ENCODE results near the gene NLRP7. TPM values are rescaled to one million over a fixed set of nuclear protein-coding genes. Genes with fewer than 3 reads are reported as not detected.
A peak's percentile ranks its signal among the peaks of the same experiment; 100 is the strongest.
"Not testable (repeated sequence)": the region's sequence is repeated elsewhere in the genome, so short reads cannot be mapped to it uniquely, and the experiment has no call there.

Gene NLRP7
- total RNA-seq, 2 donors from 2014 or later = not detected

DNA sequence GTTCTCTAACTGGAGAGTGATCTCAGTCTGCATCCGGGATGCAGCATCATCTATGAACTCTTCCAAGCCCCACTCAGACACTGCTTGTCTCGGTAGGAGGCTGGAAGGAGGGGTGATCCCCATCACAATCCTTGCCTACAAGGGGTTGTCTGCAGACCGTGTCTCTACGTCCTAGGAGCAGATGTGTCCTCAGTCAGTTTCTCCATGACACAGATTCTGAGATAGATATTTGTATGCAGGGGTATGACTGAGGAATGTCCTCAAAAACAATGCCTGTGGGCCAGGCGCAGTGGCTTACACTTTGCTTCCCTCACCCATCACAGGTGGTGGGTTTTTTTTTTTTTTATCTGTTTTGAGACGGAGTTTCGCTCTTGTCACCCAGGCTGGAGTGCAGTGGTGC is 40.5 kb downstream of the NLRP7 start:
- peaks cover 11% of the 10 kb centered on the region for H3K27me3 Mint-ChIP-seq (ENCODE audit: low read depth)
- H3K36me3 Mint-ChIP-seq (ENCODE audit: insufficient read depth in 2 of 2) = peaks cover 0 to 2% of the 10 kb centered on the region in 2 donors
- H3K27ac Mint-ChIP-seq = no peak overlapping the region
- no peaks in the 10 kb centered on the region for H3K4me1 Mint-ChIP-seq (ENCODE audit: low read depth)
- ATAC-seq (replicated peaks in 1 of 2) = peak in 1 of 2 donors; percentile 16
- peaks cover 0 to 2% of the 10 kb centered on the region in 2 donors for H3K9me3 Mint-ChIP-seq
- peak overlapping the region in 1 of 2 donors; percentile 10 for H3K4me3 Mint-ChIP-seq
- DNase-seq = no peak

DNA sequence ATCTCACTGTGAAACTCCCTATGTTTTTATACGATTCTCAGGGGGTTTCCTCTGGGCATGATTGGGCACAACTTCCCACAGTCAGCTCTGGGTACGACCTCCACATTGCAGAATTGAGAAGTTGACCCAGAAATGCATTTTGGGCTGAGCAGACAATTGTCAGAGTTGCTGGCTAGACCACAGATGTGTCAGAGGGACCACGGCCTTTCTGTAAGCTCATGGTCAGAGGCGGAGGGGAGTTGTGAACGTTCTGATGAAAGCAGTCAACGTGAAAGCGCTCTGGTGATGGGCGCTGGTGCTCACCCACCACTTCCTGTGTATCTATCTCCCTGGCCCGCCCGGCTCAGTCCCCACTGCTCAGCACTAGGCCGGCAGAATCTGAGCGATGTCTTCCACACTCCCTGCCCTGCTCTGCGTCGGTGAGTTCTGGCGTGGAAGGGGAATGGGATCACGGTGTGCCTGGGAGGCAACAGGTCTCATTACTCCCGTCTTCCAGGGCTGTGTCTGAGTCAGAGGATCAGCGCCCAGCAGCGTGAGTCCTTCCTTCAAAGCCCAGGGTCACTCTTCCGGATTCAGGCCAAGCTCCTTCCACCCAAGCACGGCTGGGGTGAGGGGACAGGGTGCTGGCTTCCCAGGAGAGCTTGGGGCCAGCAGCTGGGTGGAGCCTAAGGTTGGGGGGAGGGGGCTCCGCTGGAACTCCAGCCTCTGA is 41.4 kb downstream of the NLRP7 start, which contains the start of gene NCR1:
Gene NCR1 (plus strand): TSS at position 346 of the 709 bp plus-strand sequence. CDS start 40 bp downstream, at position 386.
- H3K4me1 Mint-ChIP-seq (ENCODE audit: low read depth) = no peaks in the 10 kb centered on the region
- peaks cover 11% of the 10 kb centered on the region for H3K27me3 Mint-ChIP-seq (ENCODE audit: low read depth)
- H3K36me3 Mint-ChIP-seq (ENCODE audit: insufficient read depth in 2 of 2) = no peaks in the 10 kb centered on the region
- H3K4me3 Mint-ChIP-seq = peak within 1 kb of the TSS; percentile 12 to 50
- peak; percentile 23 to 28 for DNase-seq
- H3K9me3 Mint-ChIP-seq = peaks cover 0 to 2% of the 10 kb centered on the region in 2 donors
- peak; percentile 58 to 91 for ATAC-seq (replicated peaks in 1 of 2)
- no peak within 1 kb of the TSS for H3K27ac Mint-ChIP-seq

GRCh38 chr19:54905421-54905802 is 41.9 kb downstream of the NLRP7 start:
- Mint-ChIP-seq H3K4me3 (peak overlapping the region; percentile 12 to 50), H3K9me3 (no peaks in the 10 kb centered on the region), H3K36me3 (ENCODE audit: insufficient read depth in 2 of 2) (no peaks in the 10 kb centered on the region), H3K27ac (no peak overlapping the region), H3K4me1 (ENCODE audit: low read depth) (no peaks in the 10 kb centered on the region), H3K27me3 (ENCODE audit: low read depth) (peaks cover 7% of the 10 kb centered on the region)
- ATAC-seq (replicated peaks in 1 of 2) (no peak), DNase-seq (no peak)

GRCh38 chr19:54904261-54904660 is 43.1 kb downstream of the NLRP7 start:
- not testable (repeated sequence) for H3K4me3 Mint-ChIP-seq; H3K9me3 Mint-ChIP-seq; DNase-seq; ATAC-seq (replicated peaks in 1 of 2); H3K36me3 Mint-ChIP-seq (ENCODE audit: insufficient read depth in 2 of 2); H3K4me1 Mint-ChIP-seq (ENCODE audit: low read depth); H3K27ac Mint-ChIP-seq; H3K27me3 Mint-ChIP-seq (ENCODE audit: low read depth)

GRCh38 chr19:54903303-54903702 is 44.0 kb downstream of the NLRP7 start:
- Mint-ChIP-seq H3K4me3 (no peak overlapping the region), H3K9me3 (no peaks in the 10 kb centered on the region), H3K27ac (no peak overlapping the region), H3K4me1 (ENCODE audit: low read depth) (no peaks in the 10 kb centered on the region), H3K27me3 (ENCODE audit: low read depth) (peaks cover 7% of the 10 kb centered on the region), H3K36me3 (ENCODE audit: insufficient read depth in 2 of 2) (no peaks in the 10 kb centered on the region)
- DNase-seq (no peak), ATAC-seq (replicated peaks in 1 of 2) (no peak)

DNA sequence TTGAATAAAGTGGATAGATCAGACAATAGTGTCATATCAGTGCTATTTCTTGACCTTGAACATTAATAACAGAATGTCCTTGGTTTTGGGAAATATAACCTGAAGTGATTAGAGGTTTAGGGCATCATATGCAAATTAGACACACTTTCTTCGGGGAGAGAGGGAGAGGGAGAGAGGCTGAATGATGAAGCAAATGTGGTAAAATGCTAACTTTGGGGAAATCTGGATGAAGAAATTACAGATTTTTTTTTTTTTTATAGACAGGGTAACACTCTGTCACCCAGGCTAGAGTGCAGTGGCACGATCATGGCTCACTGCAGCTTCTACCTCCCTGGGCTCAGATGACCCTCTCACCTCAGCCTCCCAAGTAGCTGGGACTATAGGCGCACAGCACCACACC is 45.3 kb downstream of the NLRP7 start:
- no peaks in the 10 kb centered on the region for H3K9me3 Mint-ChIP-seq
- H3K4me3 Mint-ChIP-seq = no peak overlapping the region
- DNase-seq (no peak), ATAC-seq (replicated peaks in 1 of 2) (no peak)
- H3K36me3 Mint-ChIP-seq (ENCODE audit: insufficient read depth in 2 of 2) = no peaks in the 10 kb centered on the region
- H3K27ac Mint-ChIP-seq = no peak overlapping the region
- H3K27me3 Mint-ChIP-seq (ENCODE audit: low read depth) = peaks cover 12% of the 10 kb centered on the region
- no peaks in the 10 kb centered on the region for H3K4me1 Mint-ChIP-seq (ENCODE audit: low read depth)

DNA sequence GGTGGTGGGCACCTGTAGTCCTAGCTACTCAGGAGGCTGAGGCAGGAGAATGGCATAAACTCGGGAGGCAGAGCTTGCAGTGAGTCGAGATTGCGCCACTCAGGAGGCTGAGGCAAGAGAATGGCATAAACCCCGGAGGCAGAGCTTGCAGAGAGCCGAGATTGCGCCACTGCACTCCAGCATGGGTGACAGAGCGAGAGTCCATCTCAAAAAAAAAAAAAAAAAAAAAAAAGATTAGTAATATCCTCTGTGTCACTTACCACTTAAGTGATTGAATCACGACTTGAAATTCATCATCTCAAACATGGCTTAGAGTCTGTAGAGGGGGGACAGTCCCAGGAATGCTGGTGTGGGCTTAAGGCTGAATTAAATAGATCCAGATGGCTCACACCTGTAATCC is 46.2 kb downstream of the NLRP7 start:
- peaks cover 21% of the 10 kb centered on the region for H3K27me3 Mint-ChIP-seq (ENCODE audit: low read depth)
- not testable (repeated sequence) for H3K9me3 Mint-ChIP-seq; ATAC-seq (replicated peaks in 1 of 2); H3K27ac Mint-ChIP-seq; H3K36me3 Mint-ChIP-seq (ENCODE audit: insufficient read depth in 2 of 2); DNase-seq; H3K4me3 Mint-ChIP-seq; H3K4me1 Mint-ChIP-seq (ENCODE audit: low read depth)

DNA sequence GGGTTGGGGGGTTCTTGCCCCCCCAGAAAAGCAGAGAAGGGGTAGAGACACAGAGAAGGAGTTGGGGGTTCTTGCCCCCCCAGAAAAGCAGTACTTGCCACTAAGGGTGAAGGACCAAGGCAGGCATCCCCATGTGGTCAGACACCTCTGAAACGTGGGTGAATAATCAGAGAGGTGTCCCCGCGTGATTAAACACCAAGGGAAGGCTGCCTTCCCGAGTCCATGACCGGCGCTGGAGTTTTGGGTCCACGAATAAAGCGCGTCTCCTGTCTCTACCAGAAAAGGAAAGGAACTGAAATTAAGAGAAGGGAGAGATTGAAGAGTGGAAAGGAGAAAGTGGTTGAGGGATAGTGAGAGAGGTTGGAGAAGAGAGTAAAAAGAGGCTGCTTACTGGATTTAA is 47.7 kb downstream of the NLRP7 start:
- H3K4me1 Mint-ChIP-seq (ENCODE audit: low read depth); H3K4me3 Mint-ChIP-seq; H3K36me3 Mint-ChIP-seq (ENCODE audit: insufficient read depth in 2 of 2); DNase-seq; H3K9me3 Mint-ChIP-seq; ATAC-seq (replicated peaks in 1 of 2); H3K27ac Mint-ChIP-seq: not testable (repeated sequence)
- H3K27me3 Mint-ChIP-seq (ENCODE audit: low read depth) = peaks cover 20% of the 10 kb centered on the region

DNA sequence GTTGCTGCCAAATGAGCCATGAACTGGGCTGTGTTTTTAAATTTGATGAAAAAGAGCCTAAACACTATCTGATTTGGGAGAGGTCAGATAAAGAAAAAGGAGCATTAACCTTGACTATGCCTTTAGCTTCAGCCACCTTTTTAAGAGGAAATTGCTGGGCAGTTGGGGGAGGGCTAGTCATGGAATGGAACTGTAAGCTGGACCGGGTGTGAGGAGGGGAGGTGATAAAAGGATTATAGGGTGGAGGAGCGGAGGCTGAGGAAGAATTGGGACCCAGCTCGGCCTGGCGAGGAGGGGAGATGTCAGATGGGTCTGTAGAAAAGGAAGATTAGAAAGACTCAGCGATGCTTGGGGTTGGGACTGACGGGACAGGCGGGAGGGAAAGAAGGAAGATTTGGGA is 48.6 kb downstream of the NLRP7 start:
- ATAC-seq (replicated peaks in 1 of 2); H3K36me3 Mint-ChIP-seq (ENCODE audit: insufficient read depth in 2 of 2); DNase-seq; H3K9me3 Mint-ChIP-seq; H3K4me3 Mint-ChIP-seq; H3K4me1 Mint-ChIP-seq (ENCODE audit: low read depth); H3K27ac Mint-ChIP-seq: not testable (repeated sequence)
- peaks cover 20% of the 10 kb centered on the region for H3K27me3 Mint-ChIP-seq (ENCODE audit: low read depth)

DNA sequence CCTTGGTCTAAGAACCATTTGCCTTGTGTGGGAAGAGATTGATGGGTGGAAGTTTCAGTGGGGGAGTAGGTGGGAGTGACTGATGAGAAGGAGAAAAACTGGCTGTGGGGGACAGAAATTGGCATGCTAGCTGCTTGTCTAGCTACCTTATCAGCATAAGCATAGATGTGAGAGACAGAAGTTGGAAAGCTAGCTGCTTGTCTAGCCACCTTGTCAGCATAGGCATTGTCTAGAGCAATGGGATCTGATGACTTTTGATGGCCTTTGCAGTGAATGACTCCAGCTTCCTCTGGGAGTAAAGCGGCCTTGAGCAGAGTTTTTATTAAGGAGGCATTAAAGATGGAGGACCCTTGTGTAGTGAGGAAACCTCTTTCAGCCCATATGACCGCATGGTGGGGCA is 51.3 kb downstream of the NLRP7 start:
- H3K9me3 Mint-ChIP-seq = no peaks in the 10 kb centered on the region
- H3K27ac Mint-ChIP-seq = no peak overlapping the region
- no peak overlapping the region for H3K4me3 Mint-ChIP-seq
- no peaks in the 10 kb centered on the region for H3K4me1 Mint-ChIP-seq (ENCODE audit: low read depth)
- no peaks in the 10 kb centered on the region for H3K36me3 Mint-ChIP-seq (ENCODE audit: insufficient read depth in 2 of 2)
- no peak for DNase-seq
- ATAC-seq (replicated peaks in 1 of 2) = no peak
- H3K27me3 Mint-ChIP-seq (ENCODE audit: low read depth) = peaks cover 20% of the 10 kb centered on the region

DNA sequence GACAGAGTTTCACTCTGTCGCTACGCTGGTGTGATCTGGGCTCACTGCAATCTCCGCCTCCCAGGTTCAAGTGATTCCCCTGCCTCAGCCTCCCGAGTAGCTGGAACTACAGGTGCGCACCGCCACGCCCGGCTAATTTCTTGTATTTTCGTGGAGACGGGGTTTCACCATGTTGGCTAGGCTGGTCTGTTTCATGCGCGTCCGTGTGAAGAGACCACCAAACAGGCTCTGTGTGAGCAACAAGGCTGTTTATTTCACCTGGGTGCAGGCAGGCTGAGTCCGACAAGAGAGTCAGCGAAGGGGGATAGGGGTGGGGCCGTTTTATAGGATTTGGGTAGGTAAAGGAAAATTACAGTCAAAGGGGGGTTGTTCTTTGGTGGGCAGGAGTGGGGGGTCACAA is 53.2 kb downstream of the NLRP7 start:
- H3K27me3 Mint-ChIP-seq (ENCODE audit: low read depth) = peaks cover 20% of the 10 kb centered on the region
- not testable (repeated sequence) for H3K4me3 Mint-ChIP-seq; H3K9me3 Mint-ChIP-seq; H3K27ac Mint-ChIP-seq; DNase-seq; H3K36me3 Mint-ChIP-seq (ENCODE audit: insufficient read depth in 2 of 2); ATAC-seq (replicated peaks in 1 of 2); H3K4me1 Mint-ChIP-seq (ENCODE audit: low read depth)

DNA sequence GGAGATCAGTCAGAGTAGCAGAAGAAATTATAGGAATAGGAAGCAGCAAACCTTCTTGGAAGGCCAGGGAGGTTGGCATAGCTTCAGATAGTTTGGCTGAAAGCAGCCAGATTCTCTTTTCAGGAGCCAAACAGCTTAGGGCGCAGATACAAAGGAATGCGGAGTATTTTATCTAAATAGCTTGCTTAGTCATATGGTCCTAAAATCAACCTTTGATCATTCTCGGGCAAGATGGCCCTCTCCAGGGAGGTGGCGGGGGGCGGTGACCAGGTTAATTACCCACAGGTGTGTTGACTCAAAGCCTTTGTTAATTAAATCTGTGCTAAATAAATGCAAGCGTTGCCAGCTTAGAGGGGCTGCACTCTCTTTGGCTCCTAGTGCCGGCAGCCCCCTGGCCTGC is 53.9 kb downstream of the NLRP7 start:
- H3K4me3 Mint-ChIP-seq = no peak overlapping the region
- DNase-seq = no peak
- H3K36me3 Mint-ChIP-seq (ENCODE audit: insufficient read depth in 2 of 2) = no peaks in the 10 kb centered on the region
- no peak overlapping the region for H3K27ac Mint-ChIP-seq
- no peak for ATAC-seq (replicated peaks in 1 of 2)
- no peaks in the 10 kb centered on the region for H3K4me1 Mint-ChIP-seq (ENCODE audit: low read depth)
- no peaks in the 10 kb centered on the region for H3K9me3 Mint-ChIP-seq
- H3K27me3 Mint-ChIP-seq (ENCODE audit: low read depth) = peaks cover 20% of the 10 kb centered on the region

DNA sequence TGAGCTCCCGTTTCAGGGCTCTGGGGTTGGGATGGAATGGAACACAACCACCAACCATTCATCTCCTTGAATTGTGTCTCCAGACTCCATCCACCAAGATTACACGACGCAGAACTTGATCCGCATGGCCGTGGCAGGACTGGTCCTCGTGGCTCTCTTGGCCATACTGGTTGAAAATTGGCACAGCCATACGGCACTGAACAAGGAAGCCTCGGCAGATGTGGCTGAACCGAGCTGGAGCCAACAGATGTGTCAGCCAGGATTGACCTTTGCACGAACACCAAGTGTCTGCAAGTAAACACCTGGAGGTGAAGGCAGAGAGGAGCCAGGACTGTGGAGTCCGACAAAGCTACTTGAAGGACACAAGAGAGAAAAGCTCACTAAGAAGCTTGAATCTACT is 57.8 kb downstream of the NLRP7 start:
- Mint-ChIP-seq H3K4me1 (ENCODE audit: low read depth) (no peaks in the 10 kb centered on the region), H3K4me3 (no peak overlapping the region), H3K9me3 (no peaks in the 10 kb centered on the region), H3K27ac (no peak overlapping the region), H3K27me3 (ENCODE audit: low read depth) (no peaks in the 10 kb centered on the region), H3K36me3 (ENCODE audit: insufficient read depth in 2 of 2) (no peaks in the 10 kb centered on the region)
- no peak for DNase-seq
- no peak for ATAC-seq (replicated peaks in 1 of 2)

DNA sequence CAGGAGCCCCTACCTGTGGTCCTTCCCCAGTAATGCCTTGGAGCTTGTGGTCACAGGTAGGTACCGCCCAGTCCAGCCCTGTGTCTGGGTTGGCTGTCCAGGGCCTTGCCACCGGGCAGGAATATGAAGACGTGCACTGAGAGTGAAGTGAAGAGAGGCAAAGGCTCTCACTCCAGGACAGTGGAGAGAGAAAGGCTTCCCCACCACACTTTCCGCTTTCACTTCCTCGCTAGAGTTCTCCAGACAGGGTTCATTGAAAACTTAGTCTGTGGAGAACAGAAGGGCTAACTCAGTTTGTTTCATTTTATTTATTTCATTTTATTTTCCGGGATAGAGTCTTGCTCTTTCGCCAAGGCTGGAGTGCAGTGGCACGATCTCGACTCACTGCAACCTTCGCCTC is 59.1 kb downstream of the NLRP7 start:
- Mint-ChIP-seq H3K27ac (no peak overlapping the region), H3K9me3 (no peaks in the 10 kb centered on the region), H3K4me1 (ENCODE audit: low read depth) (no peaks in the 10 kb centered on the region), H3K27me3 (ENCODE audit: low read depth) (no peaks in the 10 kb centered on the region), H3K36me3 (ENCODE audit: insufficient read depth in 2 of 2) (no peaks in the 10 kb centered on the region), H3K4me3 (no peak overlapping the region)
- DNase-seq = no peak
- ATAC-seq (replicated peaks in 1 of 2) = no peak
